Activated naive CD4-positive, alpha-beta T cell treated with anti-CD3 and anti-CD28 coated beads, Interleukin-2, amount 50 U/mL, for 16 hours (primary cell): Measurements from ENCODE around the gene CCDC154.
"Not testable (repeated sequence)": the region's sequence is repeated elsewhere in the genome, so short reads cannot be mapped to it uniquely, and the experiment has no call there.

Source experiments
- DNase-seq: peaks from one replicate; pipeline ENCODE4 v3.0.0-alpha.2; 2020

The CCDC154 gene

GRCh38 chr16:1472974-1473373 is 28.6 kb upstream of the CCDC154 start:
- no peak for DNase-seq

DNA sequence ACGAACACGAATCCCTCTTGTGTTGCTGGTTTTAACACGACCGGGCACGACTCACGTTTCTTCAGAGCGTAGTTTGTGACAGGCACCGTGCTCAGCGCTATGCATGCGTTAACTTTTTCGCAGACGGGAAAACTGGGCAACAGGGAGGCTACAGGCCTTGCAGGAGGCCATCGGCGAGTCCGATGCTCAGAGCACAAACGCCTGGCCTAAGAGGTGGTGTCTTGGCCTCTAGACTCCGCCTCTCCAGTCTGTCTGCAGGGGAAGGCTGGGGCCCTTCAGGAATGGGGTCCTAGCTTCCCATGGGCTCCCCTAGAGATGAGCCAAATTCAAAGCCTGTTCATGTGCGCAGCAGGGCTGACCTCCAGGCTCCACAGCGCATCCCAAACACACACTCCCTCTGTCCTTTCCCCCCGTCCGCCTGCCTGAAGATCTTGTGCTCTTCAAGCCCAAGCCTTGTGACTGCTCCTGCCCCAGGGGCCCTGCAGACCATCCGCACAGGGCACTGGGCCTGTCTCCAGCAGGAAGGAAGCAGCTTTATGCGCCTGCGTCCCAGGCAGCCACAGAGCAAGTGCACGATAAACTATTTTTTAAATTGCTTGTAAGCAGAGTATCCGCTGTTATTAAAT is 27.3 kb upstream of the CCDC154 start:
- no peak for DNase-seq

- no peak for DNase-seq
Measured at GRCh38 chr16:1470481-1471251, 26.3 kb upstream of the CCDC154 start.

DNA sequence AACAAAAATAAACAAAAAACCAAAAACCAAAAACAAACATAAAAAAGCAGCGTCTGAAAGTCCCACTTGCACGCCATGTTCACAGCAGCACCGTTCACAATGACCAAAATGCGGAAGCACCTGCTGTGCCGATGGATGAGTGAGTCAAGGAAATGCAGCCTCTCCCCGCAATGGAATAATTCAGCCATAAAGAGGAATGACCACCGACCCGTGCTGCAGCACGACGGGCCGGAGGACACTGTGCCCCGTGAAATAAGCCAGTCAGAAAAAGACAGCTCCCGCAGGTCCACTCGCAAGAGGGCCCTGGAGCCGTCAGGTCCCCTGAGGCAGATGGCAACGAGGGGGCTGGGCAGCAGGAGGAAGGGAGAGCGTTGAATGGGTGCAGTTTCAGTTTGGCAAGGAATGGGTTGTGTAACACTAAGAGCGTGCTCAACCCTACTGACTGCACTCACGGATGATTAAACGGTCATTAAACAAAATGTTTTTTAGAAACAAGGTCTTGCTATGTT is 25.4 kb upstream of the CCDC154 start:
- no peak for DNase-seq

- DNase-seq = not testable (repeated sequence)
Measured at GRCh38 chr16:1469141-1469540, 24.8 kb upstream of the CCDC154 start.

GRCh38 chr16:1468426-1468810 is 24.1 kb upstream of the CCDC154 start:
- DNase-seq = no peak

GRCh38 chr16:1466968-1467521 is 22.7 kb upstream of the CCDC154 start:
- DNase-seq = no peak

GRCh38 chr16:1466054-1466453 is 21.7 kb upstream of the CCDC154 start:
- no peak for DNase-seq

GRCh38 chr16:1465567-1465915 is 21.2 kb upstream of the CCDC154 start:
- DNase-seq = no peak

GRCh38 chr16:1464894-1465566 is 20.7 kb upstream of the CCDC154 start:
- no peak for DNase-seq

DNA sequence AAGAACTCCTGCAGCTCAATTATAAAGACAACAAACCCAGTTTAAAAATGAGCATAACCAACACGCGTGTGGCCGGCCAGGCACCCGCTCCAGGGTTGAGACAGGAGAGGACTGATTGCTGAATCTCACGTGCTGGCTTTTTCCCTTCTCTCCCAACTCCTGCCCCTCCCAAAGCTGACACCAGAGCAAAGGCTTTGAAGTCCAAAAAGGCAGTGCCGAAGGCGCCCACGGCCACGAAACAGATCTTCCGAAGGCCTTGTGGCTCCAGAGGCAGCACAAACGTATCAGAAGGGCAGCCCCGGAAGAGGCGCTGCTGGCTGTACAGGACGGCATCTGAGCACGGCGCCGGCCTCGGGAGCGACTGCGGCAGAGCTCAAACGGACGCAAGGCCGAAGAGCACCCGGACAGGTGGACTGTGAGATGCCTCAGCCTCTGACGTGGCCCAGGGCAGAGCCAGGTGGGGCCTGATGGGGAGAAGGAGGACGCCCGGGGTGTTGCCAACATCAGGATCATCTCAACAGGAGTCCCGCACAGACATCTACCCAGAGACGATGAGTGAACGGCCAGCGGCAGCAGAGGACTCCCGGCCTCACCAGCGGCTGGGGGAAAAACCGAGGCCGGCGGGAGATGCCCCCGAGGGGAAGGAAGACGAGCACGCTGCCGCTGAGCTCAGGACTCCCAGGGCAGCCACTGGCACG is 20.0 kb upstream of the CCDC154 start:
- no peak for DNase-seq

- no peak for DNase-seq
Measured at GRCh38 chr16:1461146-1461545, 16.8 kb upstream of the CCDC154 start.

GRCh38 chr16:1460602-1461138 is 16.3 kb upstream of the CCDC154 start:
- no peak for DNase-seq

GRCh38 chr16:1459967-1460366 is 15.6 kb upstream of the CCDC154 start:
- DNase-seq = no peak

- no peak for DNase-seq
Measured at GRCh38 chr16:1458977-1459341, 14.6 kb upstream of the CCDC154 start.

DNA sequence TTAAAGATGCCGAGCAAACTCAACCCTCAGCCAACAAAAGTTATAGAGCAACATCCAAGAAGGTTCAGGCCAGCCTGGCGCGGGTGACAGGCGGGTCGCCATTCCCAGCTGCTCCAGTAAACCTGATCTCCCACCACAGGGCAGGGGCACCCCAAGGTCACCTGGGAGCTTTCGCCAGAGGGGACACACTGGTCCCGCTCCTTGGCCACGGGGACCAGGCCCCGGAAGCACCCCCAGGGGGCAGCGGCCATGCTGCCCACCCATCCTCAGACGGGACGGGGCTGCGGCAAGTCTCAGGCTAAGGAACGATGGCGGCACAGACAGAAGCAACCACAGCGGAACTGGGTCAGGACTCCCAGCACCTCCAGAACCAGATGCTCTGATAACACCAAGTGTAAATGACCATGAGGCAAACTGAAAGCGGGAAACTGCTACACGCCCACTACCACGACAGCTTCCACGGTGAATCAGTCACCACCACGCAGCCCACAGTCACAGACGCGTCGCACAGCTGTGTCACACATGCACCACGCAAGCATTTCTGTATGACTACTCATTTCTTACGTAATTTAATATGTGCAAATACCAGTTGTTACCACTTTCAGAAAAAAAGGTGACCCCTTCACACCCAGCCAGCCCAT is 14.1 kb upstream of the CCDC154 start:
- DNase-seq = no peak

GRCh38 chr16:1457489-1458245 is 13.3 kb upstream of the CCDC154 start:
- peak; percentile 9 for DNase-seq

DNA sequence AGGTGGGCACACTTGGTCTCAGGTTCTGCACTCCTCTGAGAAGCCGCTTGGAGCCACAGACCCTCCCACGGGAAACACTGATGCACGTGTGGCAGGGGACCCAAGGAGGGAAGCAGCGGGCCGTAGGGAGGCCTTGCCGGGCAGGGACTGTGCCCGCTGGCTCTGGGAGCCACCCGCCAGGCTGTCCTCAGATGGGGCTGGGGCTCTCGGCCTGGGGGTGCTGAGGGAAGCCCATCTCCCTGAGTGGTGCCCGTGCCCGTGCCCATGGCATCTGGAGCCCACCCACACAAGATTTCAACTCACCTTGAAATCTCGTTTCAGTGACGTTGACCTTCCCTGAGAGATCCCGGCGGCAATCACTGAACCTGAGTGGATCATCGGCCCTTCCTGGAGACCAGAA is 12.6 kb upstream of the CCDC154 start:
- DNase-seq = no peak

GRCh38 chr16:1455190-1456171 is 11.1 kb upstream of the CCDC154 start:
- no peak for DNase-seq

DNA sequence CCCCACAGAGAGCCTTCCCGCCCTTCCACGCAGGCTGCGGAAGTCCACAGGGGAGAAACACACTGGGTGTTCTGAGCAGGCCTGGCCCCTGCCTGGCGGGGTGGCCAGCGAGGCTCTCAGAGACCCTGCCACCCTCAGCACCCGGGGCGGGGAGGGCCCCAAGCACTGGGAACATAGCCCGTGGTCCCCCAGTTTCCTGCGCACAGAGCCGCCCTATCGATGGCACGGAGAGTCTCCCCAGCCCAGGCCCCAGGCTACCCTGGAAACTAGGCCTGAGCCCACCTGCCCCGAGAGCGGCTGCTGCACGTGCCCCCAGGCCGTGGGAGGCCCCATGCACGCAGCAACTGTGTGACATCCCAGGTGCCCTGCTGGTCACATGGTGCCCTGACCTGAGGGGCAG is 10.2 kb upstream of the CCDC154 start:
- no peak for DNase-seq
